ENCODE data around the gene SEC11A. TPM values are rescaled to one million over a fixed set of nuclear protein-coding genes. Genes with fewer than 3 reads are reported as not detected.
A peak's percentile ranks its signal among the peaks of the same experiment; 100 is the strongest.
"Not testable (repeated sequence)": the region's sequence is repeated elsewhere in the genome, so short reads cannot be mapped to it uniquely, and the experiment has no call there.

SEC11A gene
- total RNA-seq, 1 donor from 2014 or later = 236 TPM

DNA sequence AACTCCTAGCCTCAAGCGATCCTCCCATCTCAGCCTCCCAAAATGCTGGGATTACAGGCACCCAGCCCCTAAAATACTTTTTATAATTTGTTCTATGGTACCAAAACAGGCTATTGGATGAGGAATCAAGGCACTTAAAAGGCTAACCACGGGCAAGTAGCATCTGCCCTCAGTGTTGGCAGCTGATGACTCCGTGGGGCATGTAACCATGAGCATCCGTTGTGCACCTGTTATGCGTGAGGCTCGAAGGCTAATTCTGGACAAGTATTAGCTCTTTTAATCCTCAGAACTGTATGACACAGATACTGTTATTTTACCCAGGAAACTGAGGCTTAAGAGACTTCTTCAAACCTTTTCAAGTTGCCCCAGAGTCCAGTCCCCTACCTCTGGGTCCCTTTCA lies 72.1 kb downstream of the SEC11A start:
- DNase-seq (ENCODE audit: low read depth) = no peak
- TF ChIP-seq, protein P1, sequence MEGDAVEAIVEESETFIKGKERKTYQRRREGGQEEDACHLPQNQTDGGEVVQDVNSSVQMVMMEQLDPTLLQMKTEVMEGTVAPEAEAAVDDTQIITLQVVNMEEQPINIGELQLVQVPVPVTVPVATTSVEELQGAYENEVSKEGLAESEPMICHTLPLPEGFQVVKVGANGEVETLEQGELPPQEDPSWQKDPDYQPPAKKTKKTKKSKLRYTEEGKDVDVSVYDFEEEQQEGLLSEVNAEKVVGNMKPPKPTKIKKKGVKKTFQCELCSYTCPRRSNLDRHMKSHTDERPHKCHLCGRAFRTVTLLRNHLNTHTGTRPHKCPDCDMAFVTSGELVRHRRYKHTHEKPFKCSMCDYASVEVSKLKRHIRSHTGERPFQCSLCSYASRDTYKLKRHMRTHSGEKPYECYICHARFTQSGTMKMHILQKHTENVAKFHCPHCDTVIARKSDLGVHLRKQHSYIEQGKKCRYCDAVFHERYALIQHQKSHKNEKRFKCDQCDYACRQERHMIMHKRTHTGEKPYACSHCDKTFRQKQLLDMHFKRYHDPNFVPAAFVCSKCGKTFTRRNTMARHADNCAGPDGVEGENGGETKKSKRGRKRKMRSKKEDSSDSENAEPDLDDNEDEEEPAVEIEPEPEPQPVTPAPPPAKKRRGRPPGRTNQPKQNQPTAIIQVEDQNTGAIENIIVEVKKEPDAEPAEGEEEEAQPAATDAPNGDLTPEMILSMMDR (conservative IDR thresholded peaks at IDR 0.05; ENCODE audit: low read depth, low read length) = no peak
- no peak overlapping the region for H3K4me3 ChIP-seq (ENCODE audit: low read depth, low read length)

DNA sequence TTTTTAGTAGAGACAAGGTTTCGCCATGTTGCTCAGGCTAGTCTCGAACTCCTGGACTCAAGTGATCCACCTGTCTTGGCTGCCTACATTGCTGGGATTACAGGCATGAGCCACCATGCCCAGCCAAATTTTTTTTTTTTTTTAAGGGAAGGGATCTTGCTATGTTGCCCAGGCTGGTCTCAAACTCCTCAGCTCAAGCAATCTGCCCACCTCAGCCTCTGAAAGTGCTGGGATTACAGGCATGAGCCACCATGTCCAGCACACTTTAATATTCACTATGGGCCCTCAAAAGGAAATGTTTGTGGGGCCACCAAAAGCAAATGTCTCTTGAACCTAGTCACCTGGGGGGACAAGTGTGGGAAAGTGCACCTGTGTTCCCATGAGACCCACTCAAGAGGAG lies 73.3 kb downstream of the SEC11A start:
- H3K4me3 ChIP-seq (ENCODE audit: low read depth, low read length); DNase-seq (ENCODE audit: low read depth): not testable (repeated sequence)

DNA sequence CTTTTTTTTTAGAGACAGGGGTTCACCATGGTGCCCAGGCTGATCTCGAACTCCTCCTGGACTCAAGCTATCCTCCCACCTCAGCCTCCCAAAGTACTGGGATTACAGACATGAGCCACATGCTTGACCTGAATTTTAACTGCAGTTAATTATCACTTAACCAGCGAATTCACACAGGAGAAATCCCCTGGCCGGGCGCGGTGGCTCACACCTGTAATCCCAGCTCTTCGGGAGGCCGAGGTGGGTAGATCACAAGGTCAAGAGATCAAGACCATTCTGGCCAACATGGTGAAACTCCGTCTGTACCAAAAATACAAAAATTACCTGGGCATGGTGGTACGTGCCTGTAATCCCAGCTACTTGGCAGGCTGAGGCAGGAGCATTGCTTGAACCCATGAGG lies 74.1 kb downstream of the SEC11A start:
- DNase-seq (ENCODE audit: low read depth); H3K4me3 ChIP-seq (ENCODE audit: low read depth, low read length): not testable (repeated sequence)

DNA sequence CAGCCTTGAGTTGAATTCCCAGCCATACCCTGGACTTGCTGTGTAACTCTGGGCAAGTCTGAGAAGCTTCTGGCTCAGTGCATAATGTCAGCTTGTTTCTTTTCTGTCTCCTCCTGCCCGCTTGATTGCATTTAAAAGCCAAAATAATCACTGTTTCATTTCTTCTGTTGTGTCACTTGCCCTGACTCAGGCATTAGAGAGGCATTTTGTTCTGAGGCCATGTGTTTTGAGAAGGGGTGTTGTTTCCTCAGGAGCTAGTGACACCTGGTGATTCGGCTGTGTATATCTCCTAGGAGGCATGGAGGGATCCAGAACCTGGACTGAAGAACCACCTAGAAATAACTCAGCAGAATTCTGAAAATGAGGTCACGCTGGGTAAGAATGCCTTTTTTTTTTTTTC lies 77.8 kb downstream of the SEC11A start:
- TF ChIP-seq, protein P1 (conservative IDR thresholded peaks at IDR 0.05; ENCODE audit: low read depth, low read length) = peak; percentile 60
- no peak for DNase-seq (ENCODE audit: low read depth)
- no peak overlapping the region for H3K4me3 ChIP-seq (ENCODE audit: low read depth, low read length)

DNA sequence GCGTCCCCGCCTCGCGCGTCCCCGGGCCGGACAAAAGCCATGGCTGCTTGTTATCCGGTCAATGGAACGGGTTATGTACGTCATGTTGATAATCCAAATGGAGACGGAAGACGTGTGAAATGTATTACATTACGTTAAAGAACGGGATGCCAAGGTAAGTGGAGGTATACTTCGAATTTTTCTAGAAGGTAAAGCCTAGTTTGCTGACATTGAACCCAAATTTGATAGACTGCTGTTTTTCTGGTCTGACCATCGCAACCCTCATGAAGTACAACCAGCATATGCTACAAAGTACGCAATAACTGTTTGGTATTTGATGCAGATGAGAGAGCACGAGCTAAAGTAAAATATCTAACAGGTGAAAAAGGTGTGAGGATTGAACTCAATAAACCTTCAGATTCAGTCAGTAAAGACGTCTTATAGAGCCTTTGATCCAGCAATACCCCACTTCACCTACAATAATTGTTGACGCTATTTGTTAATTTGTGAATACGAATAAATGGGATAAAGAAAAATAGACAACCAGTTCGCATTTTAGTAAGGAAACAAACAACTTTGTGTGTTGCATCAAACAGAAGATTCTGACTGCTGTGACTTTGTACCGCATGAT lies 81.6 kb downstream of the SEC11A start:
- TF ChIP-seq, protein P1 (conservative IDR thresholded peaks at IDR 0.05; ENCODE audit: low read depth, low read length) = no peak
- H3K4me3 ChIP-seq (ENCODE audit: low read depth, low read length) = peak overlapping the region; percentile 82
- DNase-seq (ENCODE audit: low read depth) = no peak

DNA sequence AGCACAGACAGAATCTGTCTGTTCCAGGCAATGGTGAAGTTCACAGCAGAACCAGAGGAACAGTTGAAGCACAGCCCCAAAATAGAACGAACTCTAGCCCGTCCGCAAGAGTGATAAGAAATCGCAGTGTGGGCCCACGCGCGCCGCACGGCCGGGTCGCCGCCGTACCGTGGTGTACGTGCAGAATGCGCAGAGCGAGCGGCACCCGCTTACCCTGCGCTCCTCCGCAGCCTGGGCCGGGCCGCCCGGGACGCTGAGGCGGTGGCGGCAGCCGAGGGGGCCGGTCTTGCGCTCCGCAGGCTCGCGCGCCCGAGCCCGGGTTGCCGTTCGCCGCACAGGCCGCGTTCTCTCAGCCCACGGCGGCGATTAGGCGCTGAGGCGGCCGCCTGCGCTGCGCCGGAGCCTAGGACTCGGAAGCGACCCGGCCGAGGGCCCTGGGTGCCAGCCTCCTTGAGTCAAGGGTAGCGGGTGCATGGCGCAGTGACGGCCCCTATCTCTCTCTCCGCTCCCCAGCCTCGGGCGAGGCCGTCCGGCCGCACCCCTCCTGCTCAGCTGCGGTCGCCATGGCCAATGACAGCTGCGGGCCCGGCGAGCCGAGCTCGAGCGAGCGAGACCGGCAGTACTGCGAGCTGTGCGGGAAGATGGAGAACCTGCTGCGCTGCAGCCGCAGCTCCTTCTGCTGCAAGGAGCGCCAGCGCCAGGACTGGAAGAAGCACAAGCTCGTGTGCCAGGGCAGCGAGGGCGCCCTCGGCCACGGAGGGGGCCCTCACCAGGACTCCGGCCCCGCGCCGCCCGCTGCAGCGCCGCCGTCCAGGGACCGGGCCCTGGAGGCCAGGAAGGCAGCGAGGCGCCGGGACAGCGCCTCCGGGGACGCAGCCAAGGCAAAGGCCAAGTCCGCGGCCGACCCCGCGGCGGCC lies 82.4 kb downstream of the SEC11A start:
- TF ChIP-seq, protein P1 (conservative IDR thresholded peaks at IDR 0.05; ENCODE audit: low read depth, low read length) = no peak
- peak overlapping the region; percentile 82 for H3K4me3 ChIP-seq (ENCODE audit: low read depth, low read length)
- no peak for DNase-seq (ENCODE audit: low read depth)

DNA sequence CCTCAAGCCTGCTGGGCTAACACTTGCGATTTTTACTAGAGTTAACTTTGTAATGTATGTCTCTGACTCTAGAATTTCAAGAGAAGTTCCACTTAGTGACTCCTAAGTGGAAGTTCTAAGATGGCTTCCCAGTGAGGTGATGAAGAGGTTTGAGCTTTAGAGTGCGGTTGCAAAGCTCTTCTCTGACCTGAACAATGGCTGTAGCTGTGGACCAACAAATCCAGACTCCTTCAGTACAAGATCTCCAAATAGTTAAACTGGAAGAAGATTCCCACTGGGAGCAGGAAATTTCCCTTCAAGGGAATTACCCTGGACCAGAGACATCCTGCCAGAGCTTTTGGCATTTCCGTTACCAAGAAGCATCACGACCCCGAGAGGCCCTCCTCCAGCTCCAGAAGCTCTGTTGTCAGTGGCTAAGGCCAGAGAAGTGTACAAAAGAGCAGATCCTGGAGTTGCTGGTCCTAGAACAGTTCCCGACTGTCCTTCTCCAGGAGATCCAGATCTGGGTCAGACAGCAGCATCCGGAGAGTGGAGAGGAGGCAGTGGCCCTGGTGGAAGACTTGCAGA lies 84.2 kb downstream of the SEC11A start:
- TF ChIP-seq, protein P1 (conservative IDR thresholded peaks at IDR 0.05; ENCODE audit: low read depth, low read length) = no peak
- no peak for DNase-seq (ENCODE audit: low read depth)

More for the DNA sequence above, 84.2 kb downstream of the SEC11A start:
- peak overlapping the region; percentile 82 for H3K4me3 ChIP-seq (ENCODE audit: low read depth, low read length)

Measured in epithelial cell of proximal tubule (primary cell).